K562 (cell line): ENCODE results near the gene UBXN1. TPM values are rescaled to one million over a fixed set of nuclear protein-coding genes. Genes with fewer than 3 reads are reported as not detected.

Experiments
- ATAC-seq: fragments of 200-7000 bp; cut with Tn5 transposase; 3 replicates; pipeline ENCODE4 v1.9.1; 2020; ENCODE audit warnings: moderate library complexity
- BruUV-seq: library from RNA; stranded (reverse); fragments of 400-500 nt; replicated peaks from 2 replicates; lab custom pipeline; 2021; lab: Mats Ljungman, UMichigan
- CTCF ChIA-PET: fragments of 300-600 bp; formaldehyde crosslinking; extraction: SDS; loops from one replicate; lab custom pipeline; 2021; ENCODE audit warnings: low intra/inter-chr PET ratio; lab: Yijun Ruan, JAX
- POLR2A ChIA-PET: fragments of 300-600, 350-650 bp; sonication (Branson Sonifier 250); formaldehyde crosslinking; extraction: SDS; loops from one replicate; lab custom pipeline; 2021; ENCODE audit warnings: antibody characterized with exemption, inconsistent platforms; lab: Yijun Ruan, JAX
- DNase-seq, 4 experiments: peaks; one replicate each; pipeline versions ENCODE4 v3.0.0 to v3.0.0-alpha.2; 2011 to 2018; ENCODE audit warnings: low spot score in 3 of 4, mixed read lengths in 3 of 4; ENCODE audit errors: extremely low read depth in 1 of 4
- FAIRE-seq: peaks from 2 replicates; lab custom pipeline; 2011; peaks lifted over from hg19 to GRCh38; lab: Jason Lieb, UNC
- H2AFZ ChIP-seq: 2 replicates; pipeline ENCODE4 v1.6.0; 2011; ENCODE audit warnings: low read depth, low read length, control low read depth, inconsistent platforms
- H3K27ac ChIP-seq: fragments of 200-600 bp; 3 replicates; pipeline ENCODE4 v1.8.0; 2011; ENCODE audit warnings: low read depth, mild to moderate bottlenecking, control low read depth, inconsistent platforms, low read length, moderate library complexity, mixed read lengths; ENCODE audit errors: extremely low read depth
- H3K27me3 ChIP-seq, 2 experiments: fragments of 300-600 bp in 1 of 2; 2 replicates in 1 of 2; 3 replicates in 1 of 2; pipeline versions ENCODE4 v1.6.0 to v1.8.0; 2011; ENCODE audit warnings: inconsistent platforms in 2 of 2, low read length in 2 of 2, mild to moderate bottlenecking in 1 of 2, mixed read lengths in 1 of 2, moderate library complexity in 1 of 2; ENCODE audit not compliant: control insufficient read depth in 2 of 2, insufficient read depth in 2 of 2
- H3K36me3 ChIP-seq: fragments of 300-600 bp; 3 replicates; pipeline ENCODE4 v1.8.0; 2011; ENCODE audit warnings: mild to moderate bottlenecking, low read length, inconsistent platforms; ENCODE audit not compliant: control insufficient read depth, insufficient read depth
- H3K4me1 ChIP-seq, 2 experiments: fragments of 200-600 bp in 1 of 2; replicated peaks in 1 of 2; 2 replicates in 1 of 2; 3 replicates in 1 of 2; pipeline versions ENCODE4 v1.5.1 to v1.8.0; 2011; ENCODE audit warnings: inconsistent platforms in 2 of 2, low read length in 2 of 2, mild to moderate bottlenecking in 1 of 2, mixed read lengths in 1 of 2, moderate library complexity in 1 of 2; ENCODE audit not compliant: control insufficient read depth in 2 of 2, insufficient read depth in 2 of 2
- H3K4me2 ChIP-seq: 2 replicates; pipeline ENCODE4 v1.6.1; 2011; ENCODE audit warnings: low read length, control low read depth, inconsistent platforms, mixed read lengths; ENCODE audit not compliant: insufficient read depth
- H3K4me3 ChIP-seq: fragments of 200-600 bp; sonication (generic), shearing (Covaris generic); 2 replicates; pipeline ENCODE4 v1.5.1; 2016; ENCODE audit warnings: control low read depth, inconsistent platforms
- H3K79me2 ChIP-seq: fragments of 200-600 bp; 3 replicates; pipeline ENCODE4 v1.8.0; 2011; ENCODE audit warnings: low read length, inconsistent platforms; ENCODE audit not compliant: control insufficient read depth, insufficient read depth
- H3K9ac ChIP-seq, 2 experiments: 2 replicates each; pipeline versions ENCODE4 v1.6.0 to v1.6.1; 2011; ENCODE audit warnings: low read depth in 2 of 2, low read length in 2 of 2, control low read depth in 1 of 2, inconsistent platforms in 1 of 2, mild to moderate bottlenecking in 1 of 2, mixed read lengths in 1 of 2; ENCODE audit not compliant: insufficient read depth in 1 of 2
- H3K9me1 ChIP-seq: one replicate; pipeline ENCODE4 v1.6.0; 2011; ENCODE audit warnings: inconsistent platforms, mild to moderate bottlenecking, low read length, moderate library complexity; ENCODE audit not compliant: control insufficient read depth, insufficient read depth
- H3K9me3 ChIP-seq: replicated peaks from 2 replicates; pipeline ENCODE4 v1.5.1; 2011; ENCODE audit warnings: low read depth, low read length, inconsistent platforms; ENCODE audit not compliant: control insufficient read depth, insufficient read depth
- H4K20me1 ChIP-seq: replicated peaks from 2 replicates; pipeline ENCODE4 v1.6.1; 2011; ENCODE audit warnings: low read length, inconsistent platforms, mixed read lengths; ENCODE audit not compliant: control insufficient read depth, insufficient read depth
- BHLHE40 ChIP-seq: IDR thresholded peaks from 2 replicates; pipeline ENCODE4 v1.6.1; 2011; ENCODE audit warnings: low read length, improper control_type of control experiment
- E2F6 ChIP-seq, 2 experiments: IDR thresholded peaks; 2 replicates each; pipeline ENCODE4 v1.6.1; 2011; ENCODE audit warnings: borderline replicate concordance in 1 of 2, control low read depth in 1 of 2, low read depth in 1 of 2, low read length in 1 of 2, mild to moderate bottlenecking in 1 of 2, mixed read lengths in 1 of 2, moderate library complexity in 1 of 2; ENCODE audit not compliant: insufficient read depth in 1 of 2, insufficient read length in 1 of 2, poor library complexity in 1 of 2, severe bottlenecking in 1 of 2; ENCODE audit errors: extremely low read depth in 1 of 2
- GABPA ChIP-seq: fragments of 200-800 bp; sonication (Bioruptor generic); conservative IDR thresholded peaks from 2 replicates; pipeline ENCODE4 v1.6.1; 2016; ENCODE audit warnings: low read depth, missing genetic modification characterization, missing compliant biosample characterization
- GTF2B ChIP-seq: IDR thresholded peaks from 2 replicates; pipeline ENCODE4 v1.6.1; 2011; ENCODE audit not compliant: insufficient read length; ENCODE audit errors: extremely low read depth
- HES1 ChIP-seq: fragments of 450-650 bp; IDR thresholded peaks from 2 replicates; pipeline ENCODE4 v1.6.1; 2016; ENCODE audit warnings: low read depth, mild to moderate bottlenecking, moderate library complexity
- ILK ChIP-seq: fragments of 450-650 bp; IDR thresholded peaks from 2 replicates; pipeline ENCODE4 v1.6.1; 2016; ENCODE audit warnings: missing genetic modification characterization, low read depth, mild to moderate bottlenecking, missing compliant biosample characterization, moderate library complexity, borderline replicate concordance
- LCOR ChIP-seq: sonication (generic); formaldehyde crosslinking; IDR thresholded peaks from 2 replicates; pipeline ENCODE4 v1.8.0; 2022; ENCODE audit warnings: mild to moderate bottlenecking, missing genetic modification reagents
- MEIS2 ChIP-seq: fragments of 450-650 bp; IDR thresholded peaks from 2 replicates; pipeline ENCODE4 v1.6.1; 2014; ENCODE audit warnings: mild to moderate bottlenecking; ENCODE audit not compliant: partially characterized antibody
- MYBL2 ChIP-seq, 2 experiments: fragments of 450-650 bp in 1 of 2; sonication (generic) in 1 of 2; formaldehyde crosslinking in 1 of 2; IDR thresholded peaks; 2 replicates each; pipeline versions ENCODE4 v1.6.1 to v1.8.1; 2017 to 2022; ENCODE audit warnings: borderline replicate concordance in 1 of 2, inconsistent platforms in 1 of 2, low read depth in 1 of 2, mild to moderate bottlenecking in 1 of 2, missing genetic modification reagents in 1 of 2, moderate library complexity in 1 of 2
- NKRF ChIP-seq: fragments of 450-650 bp; IDR thresholded peaks from 2 replicates; pipeline ENCODE4 v1.6.1; 2016; ENCODE audit warnings: borderline replicate concordance
- POLR2H ChIP-seq: IDR thresholded peaks from 2 replicates; pipeline ENCODE4 v1.6.1; 2016; ENCODE audit warnings: missing genetic modification characterization, low read depth, mild to moderate bottlenecking, control low read depth, missing compliant biosample characterization, moderate library complexity
- PURB ChIP-seq: sonication (generic); formaldehyde crosslinking; IDR thresholded peaks from 2 replicates; pipeline ENCODE4 v1.9.0; 2021; ENCODE audit warnings: low read depth, mild to moderate bottlenecking, missing genetic modification reagents
- TBL1XR1 ChIP-seq, 2 experiments: IDR thresholded peaks; 2 replicates each; pipeline ENCODE4 v1.6.1; 2012; ENCODE audit warnings: improper control_type of control experiment in 2 of 2, low read length in 2 of 2, mild to moderate bottlenecking in 1 of 2
- U2AF2 ChIP-seq: fragments of 200-400 bp; formaldehyde crosslinking; optimal IDR thresholded peaks from 2 replicates; pipeline ENCODE3; 2017; ENCODE audit warnings: low read depth, mild to moderate bottlenecking, low read length
- ZBTB5 ChIP-seq: fragments of 450-650 bp; IDR thresholded peaks from 2 replicates; pipeline ENCODE4 v1.6.1; 2017; ENCODE audit warnings: antibody characterized with exemption
- WGBS: fragments of 100-300 bp; shearing (Covaris generic); methylation state at CpG from one replicate; pipeline ENCODE4 v1.1.6; 2016; ENCODE audit warnings: low coverage, mixed read lengths; ENCODE audit not compliant: insufficient coverage; ENCODE audit errors: missing lambda C conversion rate; 5-methylcytosine and 5-hydroxymethylcytosine counted together
- in situ Hi-C: fragments of 300-500 bp; cut with MboI; formaldehyde crosslinking; loops from 4 replicates; pipeline ENCODE4 v1.15.0; 2018; ENCODE audit warnings: inconsistent platforms, mixed read lengths
- intact Hi-C: fragments of 100-400 bp; cut with micrococcal nuclease; formaldehyde crosslinking; loops from 2 replicates; pipeline ENCODE4 v1.14.2; 2022
- polyA plus RNA-seq, 8 experiments: library from polyadenylated mRNA; depleted of rRNA in 4 of 8; stranded (reverse) in 5 of 8; unstranded in 3 of 8; fragments of >200 nt; fragmentation: Nextera tagmentation in 2 of 8; fragmentation: Illumina TruSeq in 1 of 8; extraction: Ambion mirVana in 2 of 8; extraction: Trizol in 1 of 8; gene quantifications; 2 replicates each; pipeline versions ENCODE4 v1.2.1 to v1.2.3, GENCODE V29; 2011 to 2014; ENCODE audit warnings: inconsistent platforms in 1 of 8, missing spikeins in 1 of 8
- total RNA-seq, 7 experiments: library from RNA; depleted of rRNA in 6 of 7; stranded (reverse); fragments of >200 nt in 6 of 7; fragmentation: Illumina TruSeq in 2 of 7; extraction: Trizol in 2 of 7; gene quantifications; 2 replicates each; pipeline versions ENCODE4 v1.2.1 to v1.2.3, GENCODE V29; 2011 to 2021; ENCODE audit warnings: low replicate concordance in 1 of 7

The UBXN1 gene
- total and polyA plus RNA-seq, 9 of the 15 experiments (the other 6 are each of a cell fraction or from before 2014, with no cell fraction given) = 4.8 to 263 (median 99.7) TPM

GRCh38 chr11:62688491-62688890 is 9.6 kb upstream of the UBXN1 start:
- intact Hi-C loops = no loop called here
- H3K4me2 ChIP-seq = no peak overlapping the region
- H3K9me3 ChIP-seq = no peaks in the 10 kb centered on the region
- peaks cover 0 to 10% of the 10 kb centered on the region in 2 experiments; a peak in 3 of 5 replicates for H3K4me1 ChIP-seq
- no peaks in the 10 kb centered on the region for H3K9me1 ChIP-seq
- H2AFZ ChIP-seq = no peak overlapping the region
- in situ Hi-C loops = no loop called here
- no peaks in the 10 kb centered on the region for H4K20me1 ChIP-seq
- CTCF ChIA-PET = no interaction called here
- H3K9ac ChIP-seq = peak overlapping the region in 1 of 2 experiments; percentile 72; a peak in 1 of 4 replicates
- FAIRE-seq (no peak), DNase-seq (no peak), ATAC-seq (no peak)
- H3K79me2 ChIP-seq = no peaks in the 10 kb centered on the region
- POLR2A ChIA-PET = interaction anchor here (0.7 to 1.9 kb wide), 6 partner anchors 8 to 117 kb away, joined by 3 to 11 read pairs (median 4); partner anchors contain the start of genes C11orf98, CSKMT, NXF1 and UQCC3
- no peak overlapping the region for H3K27ac ChIP-seq
- H3K36me3 ChIP-seq = peaks cover 33% of the 10 kb centered on the region
- H3K27me3 ChIP-seq = no peaks in the 10 kb centered on the region
- BruUV-seq = no TSS peak
- no peak overlapping the region for H3K4me3 ChIP-seq
- WGBS = 22% methylated on average over 1 of the region's 1 CpG
- TF ChIP-seq GABPA (tag) (no peak), MEIS2 (no peak), LCOR (no peak), U2AF2 (no peak), TBL1XR1 (IDR thresholded peaks at IDR 0.05; ENCODE audit: low read length in 2 of 2) (no peak), POLR2H (tag) (no peak), ZBTB5 (no peak), GTF2B (no peak), HES1 (no peak), E2F6 (IDR thresholded peaks at IDR 0.05; ENCODE audit: borderline replicate concordance in 1 of 2, extremely low read depth in 1 of 2, insufficient read depth in 1 of 2, insufficient read length in 1 of 2, low read depth in 1 of 2, low read length in 1 of 2, poor library complexity in 1 of 2, severe bottlenecking in 1 of 2) (no peak), MYBL2 (IDR thresholded peaks at IDR 0.05; ENCODE audit: low read depth) (no peak), MYBL2 (CRISPR knock-in tag; IDR thresholded peaks at IDR 0.05; ENCODE audit: borderline replicate concordance) (no peak), BHLHE40 (no peak), PURB (no peak), NKRF (no peak), ILK (no peak)
